Skeletal muscle satellite cell (primary cell): ENCODE measurements around the gene ZNF92.
"Not testable (repeated sequence)": the region's sequence is repeated elsewhere in the genome, so short reads cannot be mapped to it uniquely, and the experiment has no call there.

Source experiments
- H3K27me3 ChIP-seq: 2 replicates; pipeline ENCODE4 v1.7.0; 2013; ENCODE audit warnings: low read length; ENCODE audit not compliant: control insufficient read depth, insufficient read depth
- H3K36me3 ChIP-seq: 2 replicates; pipeline ENCODE4 v1.7.0; 2013; ENCODE audit warnings: mild to moderate bottlenecking, control low read depth, low read length; ENCODE audit not compliant: insufficient read depth
- H3K4me1 ChIP-seq: 2 replicates; pipeline ENCODE4 v1.7.0; 2013; ENCODE audit warnings: low read length; ENCODE audit not compliant: control insufficient read depth, insufficient read depth
- H3K4me2 ChIP-seq: 2 replicates; pipeline ENCODE4 v1.7.0; 2013; ENCODE audit warnings: mild to moderate bottlenecking, low read length
- H3K4me3 ChIP-seq: 2 replicates; pipeline ENCODE4 v1.7.0; 2013; ENCODE audit warnings: low read length
- H3K9ac ChIP-seq: 2 replicates; pipeline ENCODE4 v1.7.0; 2013; ENCODE audit warnings: mild to moderate bottlenecking, low read depth, low read length, moderate library complexity
- H3K9me3 ChIP-seq: replicated peaks from 2 replicates; pipeline ENCODE4 v1.7.0; 2013; ENCODE audit warnings: mild to moderate bottlenecking, control low read depth, low read length

ZNF92 gene

GRCh38 chr7:65382452-65382851, 8.8 kb downstream of the ZNF92 start:
- Histone ChIP-seq H3K4me1 (peaks cover 3% of the 10 kb centered on the region), H3K9ac (no peak overlapping the region), H3K36me3 (peaks cover 6% of the 10 kb centered on the region), H3K9me3 (no peaks in the 10 kb centered on the region), H3K27me3 (no peaks in the 10 kb centered on the region), H3K4me2 (no peak overlapping the region), H3K4me3 (no peak overlapping the region)

DNA sequence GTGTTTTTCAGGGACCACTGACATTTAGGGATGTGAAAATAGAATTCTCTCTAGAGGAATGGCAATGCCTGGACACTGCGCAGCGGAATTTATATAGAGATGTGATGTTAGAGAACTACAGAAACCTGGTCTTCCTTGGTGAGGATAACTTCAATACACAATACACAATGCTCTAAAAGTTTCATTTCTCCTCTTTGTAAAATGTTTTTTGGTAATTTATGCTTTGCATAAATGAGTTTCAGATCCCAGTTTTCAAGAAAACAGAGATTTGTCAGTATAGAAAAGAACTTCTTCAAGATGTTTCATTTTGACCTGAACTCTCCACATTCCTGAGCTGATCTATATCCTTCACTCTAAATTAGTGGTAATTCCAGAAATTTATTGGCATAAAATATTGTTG, 14.2 kb downstream of the ZNF92 start:
- Histone ChIP-seq H3K27me3 (no peaks in the 10 kb centered on the region), H3K4me2 (no peak overlapping the region), H3K9me3 (no peaks in the 10 kb centered on the region), H3K9ac (no peak overlapping the region), H3K4me3 (no peak overlapping the region), H3K36me3 (peaks cover 12% of the 10 kb centered on the region), H3K4me1 (no peaks in the 10 kb centered on the region)

DNA sequence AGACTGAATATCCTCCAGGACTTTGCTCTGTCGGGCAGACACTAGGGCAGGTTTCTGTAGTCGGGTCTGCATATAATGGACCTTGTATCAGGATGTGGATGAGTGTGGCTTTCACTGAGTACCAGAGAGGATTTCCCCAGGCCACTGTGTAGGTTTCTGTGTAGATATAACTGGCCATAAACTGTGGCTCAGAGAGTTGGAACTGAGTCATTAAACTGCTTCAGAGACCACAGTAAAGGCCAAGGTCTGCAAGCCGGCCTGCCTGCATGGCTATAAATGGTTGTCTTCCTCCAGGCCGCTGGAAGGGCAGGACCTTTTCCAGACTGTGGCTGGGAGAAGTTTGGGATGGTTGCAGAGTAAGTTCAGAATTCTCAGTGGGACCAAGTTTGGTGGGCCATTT, 16.9 kb downstream of the ZNF92 start:
- peaks cover 18% of the 10 kb centered on the region for H3K36me3 ChIP-seq
- H3K9me3 ChIP-seq = no peaks in the 10 kb centered on the region
- H3K9ac ChIP-seq = no peak overlapping the region
- H3K4me2 ChIP-seq = no peak overlapping the region
- H3K27me3 ChIP-seq = no peaks in the 10 kb centered on the region
- no peaks in the 10 kb centered on the region for H3K4me1 ChIP-seq
- no peak overlapping the region for H3K4me3 ChIP-seq

GRCh38 chr7:65397730-65398142, 24.1 kb downstream of the ZNF92 start:
- H3K27me3 ChIP-seq = no peaks in the 10 kb centered on the region
- no peak overlapping the region for H3K9ac ChIP-seq
- peaks cover 2% of the 10 kb centered on the region for H3K9me3 ChIP-seq
- H3K4me2 ChIP-seq = no peak overlapping the region
- H3K4me3 ChIP-seq = no peak overlapping the region
- H3K36me3 ChIP-seq = peaks cover 36% of the 10 kb centered on the region
- H3K4me1 ChIP-seq = no peaks in the 10 kb centered on the region

DNA sequence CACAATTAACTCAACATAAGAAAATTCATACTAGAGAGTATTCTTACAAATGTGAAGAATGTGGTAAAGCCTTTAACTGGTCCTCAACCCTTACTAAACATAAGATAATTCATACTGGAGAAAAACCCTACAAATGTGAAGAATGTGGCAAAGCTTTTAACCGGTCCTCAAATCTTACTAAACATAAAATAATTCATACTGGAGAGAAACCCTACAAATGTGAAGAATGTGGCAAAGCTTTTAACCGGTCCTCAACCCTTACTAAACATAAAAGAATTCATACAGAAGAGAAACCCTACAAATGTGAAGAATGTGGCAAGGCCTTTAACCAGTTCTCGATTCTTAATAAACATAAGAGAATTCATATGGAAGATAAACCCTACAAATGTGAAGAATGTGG, 25.0 kb downstream of the ZNF92 start:
- H3K9me3 ChIP-seq = not testable (repeated sequence)

GRCh38 chr7:65399101-65399500, 25.4 kb downstream of the ZNF92 start:
- H3K9me3 ChIP-seq, H3K4me1 ChIP-seq: not testable (repeated sequence)

More for the DNA sequence above, 25.0 kb downstream of the ZNF92 start:
- not testable (repeated sequence) for H3K4me1 ChIP-seq, H3K4me3 ChIP-seq, H3K27me3 ChIP-seq, H3K9ac ChIP-seq, H3K4me2 ChIP-seq
- peaks cover 32% of the 10 kb centered on the region for H3K36me3 ChIP-seq

GRCh38 chr7:65404020-65404419, 30.4 kb downstream of the ZNF92 start:
- Histone ChIP-seq H3K36me3 (peaks cover 14% of the 10 kb centered on the region), H3K27me3 (no peaks in the 10 kb centered on the region), H3K4me2 (no peak overlapping the region), H3K4me3 (no peak overlapping the region), H3K9ac (no peak overlapping the region), H3K4me1 (peaks cover 4% of the 10 kb centered on the region), H3K9me3 (peaks cover 12% of the 10 kb centered on the region)

More at GRCh38 chr7:65399101-65399500, 25.4 kb downstream of the ZNF92 start:
- not testable (repeated sequence) for H3K4me2 ChIP-seq, H3K27me3 ChIP-seq, H3K9ac ChIP-seq, H3K4me3 ChIP-seq
- peaks cover 32% of the 10 kb centered on the region for H3K36me3 ChIP-seq

DNA sequence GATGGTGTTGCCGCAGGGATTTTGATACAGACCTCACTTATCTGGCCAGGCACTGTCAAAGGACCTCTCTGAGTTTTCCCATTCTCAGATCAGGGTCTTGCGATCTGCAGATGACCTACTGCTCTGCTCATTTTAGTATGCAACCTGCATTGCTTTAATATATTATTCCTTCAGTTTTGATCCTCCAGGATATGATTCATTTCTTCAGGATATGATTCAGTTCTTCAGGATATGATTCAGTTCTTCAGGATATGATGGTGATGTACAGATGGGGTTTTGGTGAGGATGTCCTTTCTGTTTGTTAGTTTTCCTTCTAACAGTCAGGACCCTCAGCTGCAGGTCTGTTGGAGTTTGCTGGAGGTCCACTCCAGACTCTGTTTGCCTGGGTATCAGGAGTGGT, 33.1 kb downstream of the ZNF92 start:
- H3K9ac ChIP-seq, H3K4me2 ChIP-seq, H3K4me1 ChIP-seq, H3K27me3 ChIP-seq, H3K4me3 ChIP-seq, H3K36me3 ChIP-seq: not testable (repeated sequence)
- H3K9me3 ChIP-seq = peaks cover 12% of the 10 kb centered on the region

- no peaks in the 10 kb centered on the region for H3K27me3 ChIP-seq
- no peak overlapping the region for H3K4me3 ChIP-seq
- no peak overlapping the region for H3K9ac ChIP-seq
- no peak overlapping the region for H3K4me2 ChIP-seq
- H3K9me3 ChIP-seq = peaks cover 10% of the 10 kb centered on the region
- H3K4me1 ChIP-seq = peaks cover 4% of the 10 kb centered on the region
- H3K36me3 ChIP-seq = no peaks in the 10 kb centered on the region
These were observed 35.7 kb downstream of the ZNF92 start for GRCh38 chr7:65409363-65409762.

DNA sequence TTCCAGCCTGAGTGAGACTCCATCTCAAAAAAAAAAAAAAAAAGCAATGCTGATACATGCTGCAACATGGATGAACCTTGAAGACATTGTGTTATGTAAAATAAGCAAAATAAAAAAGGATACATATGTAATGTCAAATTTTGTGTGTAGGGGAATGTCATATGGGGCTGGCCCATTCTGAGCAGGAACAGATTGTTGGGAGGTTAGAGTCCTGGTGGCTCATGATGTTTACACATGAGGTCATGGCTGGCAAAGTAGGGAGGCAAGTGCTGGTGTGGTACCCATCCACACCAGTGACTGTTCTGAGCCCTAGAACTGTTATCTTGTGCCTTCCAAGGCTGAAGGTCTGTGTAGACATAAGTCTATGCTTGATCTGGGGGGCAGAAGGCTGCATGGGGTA, 37.6 kb downstream of the ZNF92 start:
- Histone ChIP-seq H3K4me3 (no peak overlapping the region), H3K9me3 (no peaks in the 10 kb centered on the region), H3K36me3 (no peaks in the 10 kb centered on the region)

GRCh38 chr7:65422670-65423069, 49.0 kb downstream of the ZNF92 start:
- H3K36me3 ChIP-seq = no peaks in the 10 kb centered on the region
- H3K4me2 ChIP-seq = no peak overlapping the region
- H3K4me3 ChIP-seq = no peak overlapping the region
- no peaks in the 10 kb centered on the region for H3K4me1 ChIP-seq
- no peaks in the 10 kb centered on the region for H3K9me3 ChIP-seq
- no peak overlapping the region for H3K9ac ChIP-seq
- no peaks in the 10 kb centered on the region for H3K27me3 ChIP-seq

More for the DNA sequence above, 37.6 kb downstream of the ZNF92 start:
- peaks cover 4% of the 10 kb centered on the region for H3K4me1 ChIP-seq
- no peaks in the 10 kb centered on the region for H3K27me3 ChIP-seq
- no peak overlapping the region for H3K9ac ChIP-seq
- H3K4me2 ChIP-seq = no peak overlapping the region

GRCh38 chr7:65423286-65423685, 49.6 kb downstream of the ZNF92 start:
- H3K4me1 ChIP-seq, H3K4me3 ChIP-seq, H3K4me2 ChIP-seq, H3K9ac ChIP-seq, H3K36me3 ChIP-seq, H3K27me3 ChIP-seq, H3K9me3 ChIP-seq: not testable (repeated sequence)
